GM06990 (cell line): ENCODE measurements around the gene UBR4.

Experiments used
- DNase-seq: peaks from one replicate; pipeline ENCODE4 v3.0.0-alpha.2; 2011; ENCODE audit not compliant: insufficient read length; ENCODE audit errors: extremely low read depth
- H3K27me3 ChIP-seq: replicated peaks from 2 replicates; pipeline ENCODE4 v1.6.0; 2011; ENCODE audit warnings: low read length; ENCODE audit not compliant: control insufficient read depth, insufficient read depth
- H3K36me3 ChIP-seq: 2 replicates; pipeline ENCODE4 v1.5.1; 2011; ENCODE audit warnings: low read length; ENCODE audit not compliant: control insufficient read depth, insufficient read depth
- H3K4me3 ChIP-seq: replicated peaks from 2 replicates; pipeline ENCODE4 v1.5.1; 2011; ENCODE audit warnings: low read depth, mild to moderate bottlenecking, control low read depth, low read length
- CTCF ChIP-seq: IDR thresholded peaks from 2 replicates; pipeline ENCODE4 v1.5.1; 2011; ENCODE audit warnings: low read length, control low read depth, mild to moderate bottlenecking, inconsistent platforms; ENCODE audit not compliant: insufficient read depth, poor library complexity, severe bottlenecking

UBR4 gene

GRCh38 chr1:19028546-19029129, 181.4 kb downstream of the UBR4 start:
- no peak for DNase-seq
- no peak for TF ChIP-seq CTCF
- no peaks in the 10 kb centered on the region for H3K36me3 ChIP-seq
- no peak overlapping the region for H3K4me3 ChIP-seq
- H3K27me3 ChIP-seq = peaks cover 2% of the 10 kb centered on the region; the same call in 1 of the 2 replicates

- DNase-seq = no peak
These were observed 182.0 kb downstream of the UBR4 start for GRCh38 chr1:19028110-19028509.

More at GRCh38 chr1:19028110-19028509, 182.0 kb downstream of the UBR4 start:
- Histone ChIP-seq H3K27me3 (peaks cover 2% of the 10 kb centered on the region; the same call in 1 of the 2 replicates), H3K4me3 (no peak overlapping the region), H3K36me3 (no peaks in the 10 kb centered on the region)
- TF ChIP-seq CTCF = no peak
